ENCODE measurements around the gene CDC42SE1. TPM values are rescaled to one million over a fixed set of nuclear protein-coding genes. Genes with fewer than 3 reads are reported as not detected.

CDC42SE1 gene
- total and polyA plus RNA-seq, 9 of the 15 experiments (the other 6 are each of a cell fraction or from before 2014, with no cell fraction given) = 78.1 to 189 (median 114) TPM

DNA sequence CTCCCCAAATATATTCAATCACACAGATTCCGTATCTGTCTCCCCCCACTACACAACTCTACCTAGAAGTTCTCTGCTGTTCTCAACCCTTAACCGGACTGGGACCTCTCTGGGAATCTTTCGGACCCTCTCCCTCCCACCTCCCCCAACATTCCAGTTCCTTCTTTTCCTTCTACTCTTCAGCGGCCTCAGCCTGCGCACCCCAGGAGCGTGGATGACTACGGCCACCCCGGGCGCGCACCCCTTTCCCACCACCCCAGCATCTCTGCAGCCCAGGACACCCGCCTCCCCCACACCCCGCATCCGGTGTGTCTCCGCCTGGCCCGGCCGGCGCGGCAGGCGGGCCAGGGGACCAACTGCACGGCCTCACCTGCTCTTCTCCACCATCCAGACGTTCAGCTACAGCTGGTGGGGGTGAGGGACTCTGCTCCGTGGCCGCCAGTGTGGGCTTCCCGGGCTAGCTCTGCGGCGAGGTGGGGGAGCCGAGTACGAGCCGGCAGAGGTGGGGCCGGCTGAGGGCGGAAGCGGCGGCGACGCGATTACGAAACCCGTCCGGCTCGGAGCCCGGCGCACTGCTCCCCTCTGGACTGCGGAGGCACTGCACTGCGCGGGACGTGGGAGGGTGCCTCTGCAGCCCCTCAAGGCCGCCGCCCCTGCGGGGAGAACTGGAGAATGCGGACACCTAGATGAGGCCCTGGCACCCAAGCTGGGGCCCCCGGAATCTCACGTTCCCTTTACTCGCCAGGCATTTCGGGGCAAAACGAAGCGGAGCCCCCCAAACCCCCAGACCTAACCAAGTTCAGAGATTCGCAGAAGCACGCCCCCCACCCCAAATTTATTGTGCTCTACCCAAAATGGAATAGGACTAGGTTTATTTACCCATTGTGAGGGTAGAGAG, at the start of gene CDC42SE1 (continued):
- TF ChIP-seq, protein P1, sequence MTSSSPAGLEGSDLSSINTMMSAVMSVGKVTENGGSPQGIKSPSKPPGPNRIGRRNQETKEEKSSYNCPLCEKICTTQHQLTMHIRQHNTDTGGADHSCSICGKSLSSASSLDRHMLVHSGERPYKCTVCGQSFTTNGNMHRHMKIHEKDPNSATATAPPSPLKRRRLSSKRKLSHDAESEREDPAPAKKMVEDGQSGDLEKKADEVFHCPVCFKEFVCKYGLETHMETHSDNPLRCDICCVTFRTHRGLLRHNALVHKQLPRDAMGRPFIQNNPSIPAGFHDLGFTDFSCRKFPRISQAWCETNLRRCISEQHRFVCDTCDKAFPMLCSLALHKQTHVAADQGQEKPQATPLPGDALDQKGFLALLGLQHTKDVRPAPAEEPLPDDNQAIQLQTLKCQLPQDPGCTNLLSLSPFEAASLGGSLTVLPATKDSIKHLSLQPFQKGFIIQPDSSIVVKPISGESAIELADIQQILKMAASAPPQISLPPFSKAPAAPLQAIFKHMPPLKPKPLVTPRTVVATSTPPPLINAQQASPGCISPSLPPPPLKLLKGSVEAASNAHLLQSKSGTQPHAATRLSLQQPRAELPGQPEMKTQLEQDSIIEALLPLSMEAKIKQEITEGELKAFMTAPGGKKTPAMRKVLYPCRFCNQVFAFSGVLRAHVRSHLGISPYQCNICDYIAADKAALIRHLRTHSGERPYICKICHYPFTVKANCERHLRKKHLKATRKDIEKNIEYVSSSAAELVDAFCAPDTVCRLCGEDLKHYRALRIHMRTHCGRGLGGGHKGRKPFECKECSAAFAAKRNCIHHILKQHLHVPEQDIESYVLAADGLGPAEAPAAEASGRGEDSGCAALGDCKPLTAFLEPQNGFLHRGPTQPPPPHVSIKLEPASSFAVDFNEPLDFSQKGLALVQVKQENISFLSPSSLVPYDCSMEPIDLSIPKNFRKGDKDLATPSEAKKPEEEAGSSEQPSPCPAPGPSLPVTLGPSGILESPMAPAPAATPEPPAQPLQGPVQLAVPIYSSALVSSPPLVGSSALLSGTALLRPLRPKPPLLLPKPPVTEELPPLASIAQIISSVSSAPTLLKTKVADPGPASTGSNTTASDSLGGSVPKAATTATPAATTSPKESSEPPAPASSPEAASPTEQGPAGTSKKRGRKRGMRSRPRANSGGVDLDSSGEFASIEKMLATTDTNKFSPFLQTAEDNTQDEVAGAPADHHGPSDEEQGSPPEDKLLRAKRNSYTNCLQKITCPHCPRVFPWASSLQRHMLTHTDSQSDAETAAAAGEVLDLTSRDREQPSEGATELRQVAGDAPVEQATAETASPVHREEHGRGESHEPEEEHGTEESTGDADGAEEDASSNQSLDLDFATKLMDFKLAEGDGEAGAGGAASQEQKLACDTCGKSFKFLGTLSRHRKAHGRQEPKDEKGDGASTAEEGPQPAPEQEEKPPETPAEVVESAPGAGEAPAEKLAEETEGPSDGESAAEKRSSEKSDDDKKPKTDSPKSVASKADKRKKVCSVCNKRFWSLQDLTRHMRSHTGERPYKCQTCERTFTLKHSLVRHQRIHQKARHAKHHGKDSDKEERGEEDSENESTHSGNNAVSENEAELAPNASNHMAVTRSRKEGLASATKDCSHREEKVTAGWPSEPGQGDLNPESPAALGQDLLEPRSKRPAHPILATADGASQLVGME (CRISPR knock-in tag; IDR thresholded peaks at IDR 0.05) = peak; percentile 89
- TF ChIP-seq ZNF444 (CRISPR knock-in tag; IDR thresholded peaks at IDR 0.05) (no peak), EWSR1 (IDR thresholded peaks at IDR 0.05; ENCODE audit: borderline replicate concordance, low read depth, partially characterized antibody) (no peak), CBX5 (IDR thresholded peaks at IDR 0.05; ENCODE audit: borderline replicate concordance, low read depth) (0 out of 2 replicates have a peak, but pooled peaks have one; percentile 19), ZNF224 (CRISPR knock-in tag; IDR thresholded peaks at IDR 0.05) (no peak), ZNF830 (CRISPR knock-in tag; IDR thresholded peaks at IDR 0.05) (0 out of 2 replicates have a peak, but pooled peaks have one; percentile 22), CHD1 (IDR thresholded peaks at IDR 0.05; ENCODE audit: low read length) (peak; percentile 26), FOXA3 (CRISPR knock-in tag; conservative IDR thresholded peaks at IDR 0.05 in 1 of 2, IDR thresholded peaks at IDR 0.05 in 1 of 2) (no peak)
- TF ChIP-seq, protein P2, sequence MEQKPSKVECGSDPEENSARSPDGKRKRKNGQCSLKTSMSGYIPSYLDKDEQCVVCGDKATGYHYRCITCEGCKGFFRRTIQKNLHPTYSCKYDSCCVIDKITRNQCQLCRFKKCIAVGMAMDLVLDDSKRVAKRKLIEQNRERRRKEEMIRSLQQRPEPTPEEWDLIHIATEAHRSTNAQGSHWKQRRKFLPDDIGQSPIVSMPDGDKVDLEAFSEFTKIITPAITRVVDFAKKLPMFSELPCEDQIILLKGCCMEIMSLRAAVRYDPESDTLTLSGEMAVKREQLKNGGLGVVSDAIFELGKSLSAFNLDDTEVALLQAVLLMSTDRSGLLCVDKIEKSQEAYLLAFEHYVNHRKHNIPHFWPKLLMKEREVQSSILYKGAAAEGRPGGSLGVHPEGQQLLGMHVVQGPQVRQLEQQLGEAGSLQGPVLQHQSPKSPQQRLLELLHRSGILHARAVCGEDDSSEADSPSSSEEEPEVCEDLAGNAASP (IDR thresholded peaks at IDR 0.05) = no peak
- TF ChIP-seq, protein P3, sequence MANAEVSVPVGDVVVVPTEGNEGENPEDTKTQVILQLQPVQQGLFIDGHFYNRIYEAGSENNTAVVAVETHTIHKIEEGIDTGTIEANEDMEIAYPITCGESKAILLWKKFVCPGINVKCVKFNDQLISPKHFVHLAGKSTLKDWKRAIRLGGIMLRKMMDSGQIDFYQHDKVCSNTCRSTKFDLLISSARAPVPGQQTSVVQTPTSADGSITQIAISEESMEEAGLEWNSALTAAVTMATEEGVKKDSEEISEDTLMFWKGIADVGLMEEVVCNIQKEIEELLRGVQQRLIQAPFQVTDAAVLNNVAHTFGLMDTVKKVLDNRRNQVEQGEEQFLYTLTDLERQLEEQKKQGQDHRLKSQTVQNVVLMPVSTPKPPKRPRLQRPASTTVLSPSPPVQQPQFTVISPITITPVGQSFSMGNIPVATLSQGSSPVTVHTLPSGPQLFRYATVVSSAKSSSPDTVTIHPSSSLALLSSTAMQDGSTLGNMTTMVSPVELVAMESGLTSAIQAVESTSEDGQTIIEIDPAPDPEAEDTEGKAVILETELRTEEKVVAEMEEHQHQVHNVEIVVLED (CRISPR knock-in tag; IDR thresholded peaks at IDR 0.05) = peak; percentile 86

Data from K562 (cell line).